Large intestine (tissue), 3 donors: Measurements from ENCODE around the gene COL23A1. TPM values are rescaled to one million over a fixed set of nuclear protein-coding genes. Genes with fewer than 3 reads are reported as not detected.
A peak's percentile ranks its signal among the peaks of the same experiment; 100 is the strongest.

Experiments used
- DNase-seq, 2 donors: peaks; one replicate each; pipeline versions ENCODE4 v3.0.0 to v3.0.0-alpha.2; 2013
- H3K27ac ChIP-seq: one replicate; pipeline ENCODE4 v1.5.1; 2013; ENCODE audit warnings: low read length
- H3K27me3 ChIP-seq: 2 replicates; pipeline ENCODE4 v1.6.1; 2013; ENCODE audit warnings: low read length; ENCODE audit not compliant: control insufficient read depth, insufficient read depth
- H3K36me3 ChIP-seq: 2 replicates; pipeline ENCODE4 v1.6.1; 2013; ENCODE audit warnings: low read length; ENCODE audit not compliant: control insufficient read depth, insufficient read depth
- H3K4me1 ChIP-seq: one replicate; pipeline ENCODE4 v1.6.1; 2013; ENCODE audit warnings: low read length; ENCODE audit not compliant: control insufficient read depth, insufficient read depth
- H3K4me3 ChIP-seq: one replicate; pipeline ENCODE4 v1.5.1; 2013; ENCODE audit warnings: low read length
- H3K9me3 ChIP-seq: one replicate; pipeline ENCODE4 v1.6.1; 2013; ENCODE audit warnings: mild to moderate bottlenecking, low read depth, low read length, moderate library complexity; ENCODE audit not compliant: control insufficient read depth
- WGBS: methylation state at CpG from one replicate; pipeline ENCODE4 v1.1.5; 2013; ENCODE audit warnings: low lambda C conversion rate; ENCODE audit not compliant: insufficient coverage; 5-methylcytosine and 5-hydroxymethylcytosine counted together
- polyA plus RNA-seq: library from polyadenylated mRNA; unstranded; fragments of 120-200 nt; gene quantifications from one replicate; pipeline ENCODE4 v1.2.1, GENCODE V29; 2013

The COL23A1 gene
- polyA plus RNA-seq, 1 donor = 8.9 TPM

DNA sequence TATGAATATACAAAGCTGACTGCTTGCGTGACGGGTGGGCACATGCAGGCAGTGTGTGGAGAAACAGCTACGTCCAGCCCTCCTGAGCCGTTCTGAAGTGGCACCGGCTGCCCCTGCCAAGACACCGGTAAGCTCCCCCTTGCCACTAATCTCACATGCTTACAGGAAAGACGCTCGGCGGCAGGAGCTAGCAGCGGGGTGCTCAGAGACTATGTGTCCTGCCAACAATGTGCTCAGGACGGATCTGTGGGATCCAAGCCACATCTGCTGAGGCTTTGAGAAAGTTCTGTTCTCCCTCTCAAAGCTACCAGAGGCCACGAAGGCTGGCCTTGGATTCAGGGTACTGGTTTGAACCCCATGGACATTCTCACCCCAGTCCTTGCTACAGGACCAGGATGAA is 200.4 kb downstream of the COL23A1 start:
- Histone ChIP-seq H3K4me3 (no peak overlapping the region), H3K4me1 (no peaks in the 10 kb centered on the region), H3K36me3 (no peaks in the 10 kb centered on the region), H3K27me3 (peaks cover 9% of the 10 kb centered on the region), H3K9me3 (no peaks in the 10 kb centered on the region), H3K27ac (no peak overlapping the region)
- no CpG with 5 or more reads among the region's 12 CpGs for WGBS
- DNase-seq = no peak

DNA sequence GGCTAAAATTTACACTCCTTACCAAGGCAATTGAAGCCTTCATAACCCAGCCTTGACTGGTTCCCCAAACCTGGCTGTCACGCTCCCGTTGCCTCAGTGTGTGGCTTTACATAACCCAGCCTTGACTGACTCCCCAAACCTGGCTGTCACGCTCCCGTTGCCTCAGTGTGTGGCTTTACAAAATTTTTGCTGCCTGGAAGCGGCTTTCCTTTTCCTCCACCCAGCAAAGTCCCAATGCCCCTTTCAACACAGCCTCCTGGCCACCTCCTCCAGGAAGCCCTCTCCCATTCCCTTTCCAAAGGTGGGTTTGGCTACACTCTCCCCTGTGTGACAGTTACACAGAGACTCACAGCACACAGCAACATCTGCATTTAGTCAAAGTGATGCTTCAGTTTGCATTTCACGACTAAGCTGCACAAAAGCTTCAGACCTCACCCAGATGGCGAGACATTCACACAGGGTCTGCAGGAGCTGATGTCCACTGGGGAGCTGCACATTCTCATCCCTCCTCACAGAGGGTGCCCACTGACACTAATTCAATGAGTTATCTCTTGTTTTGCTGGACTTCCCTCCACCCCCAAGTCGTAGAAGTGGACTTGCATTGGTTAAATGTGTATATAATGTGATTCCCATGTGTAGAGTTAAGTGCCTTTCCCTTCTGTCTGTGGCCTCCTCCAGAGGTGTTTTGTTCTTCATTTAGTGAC is 201.0 kb downstream of the COL23A1 start:
- peaks cover 15% of the 10 kb centered on the region for H3K27me3 ChIP-seq

DNA sequence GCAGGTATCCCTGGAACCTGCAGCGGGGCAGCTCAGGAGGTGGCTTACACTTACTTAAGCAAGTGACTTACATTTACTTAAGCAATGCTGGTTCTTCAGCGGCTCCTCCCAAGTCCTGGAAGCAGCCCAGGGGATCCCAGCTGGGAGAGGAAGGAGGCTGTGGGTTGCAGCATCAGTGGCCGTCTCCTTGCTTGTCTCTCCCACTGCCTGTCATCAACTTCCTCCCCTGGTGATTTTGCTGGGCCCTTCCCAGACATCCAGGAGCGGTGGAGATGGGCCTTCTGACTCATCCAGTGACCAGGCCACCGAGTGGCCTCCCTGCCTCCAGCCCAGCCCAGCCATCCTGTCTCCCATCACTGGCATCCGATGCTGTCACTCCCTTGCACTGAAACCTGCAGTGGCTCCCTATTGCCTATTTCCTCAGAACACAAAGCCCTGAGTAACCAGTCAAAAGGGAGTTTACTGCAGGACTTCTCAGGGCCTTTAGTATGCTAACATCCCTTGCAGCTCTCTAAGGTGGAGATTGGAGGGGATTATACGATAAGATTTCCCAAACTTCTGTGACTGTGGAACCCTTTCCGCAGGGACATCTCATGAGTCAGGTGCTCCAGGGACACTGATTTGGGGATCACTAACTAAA is 201.7 kb downstream of the COL23A1 start:
- H3K4me1 ChIP-seq = peaks cover 3% of the 10 kb centered on the region
- H3K4me3 ChIP-seq = no peak overlapping the region
- peaks cover 22% of the 10 kb centered on the region for H3K27me3 ChIP-seq
- no CpG with 5 or more reads among the region's 8 CpGs for WGBS
- DNase-seq = peak in 1 of 2 donors; percentile 9
- H3K27ac ChIP-seq = no peak overlapping the region
- no peaks in the 10 kb centered on the region for H3K9me3 ChIP-seq
- no peaks in the 10 kb centered on the region for H3K36me3 ChIP-seq

More for the DNA sequence above, 201.0 kb downstream of the COL23A1 start:
- Histone ChIP-seq H3K4me3 (no peak overlapping the region), H3K36me3 (no peaks in the 10 kb centered on the region), H3K4me1 (no peaks in the 10 kb centered on the region), H3K9me3 (no peaks in the 10 kb centered on the region), H3K27ac (no peak overlapping the region)
- no CpG with 5 or more reads among the region's 8 CpGs for WGBS
- DNase-seq = no peak

DNA sequence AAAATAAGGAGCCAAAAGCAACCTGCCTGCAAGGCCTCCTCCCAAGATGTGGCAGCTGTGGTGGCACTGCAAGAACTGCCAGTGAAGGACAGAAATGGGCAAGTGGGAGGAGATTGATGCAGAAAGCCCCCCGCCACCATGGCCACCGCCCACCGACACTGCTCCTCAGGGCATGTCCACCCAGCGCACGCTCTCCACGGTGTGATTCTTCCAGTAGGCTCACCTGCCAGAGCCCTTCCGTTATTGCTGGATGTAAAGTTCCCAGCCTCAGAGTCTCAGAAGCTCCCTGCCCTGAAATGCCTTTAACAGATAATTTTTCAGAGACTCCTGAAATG is 202.4 kb downstream of the COL23A1 start:
- H3K27ac ChIP-seq = no peak overlapping the region
- no CpG with 5 or more reads among the region's 7 CpGs for WGBS
- no peaks in the 10 kb centered on the region for H3K9me3 ChIP-seq
- no peak for DNase-seq
- peaks cover 25% of the 10 kb centered on the region for H3K27me3 ChIP-seq
- no peak overlapping the region for H3K4me3 ChIP-seq
- peaks cover 9% of the 10 kb centered on the region for H3K4me1 ChIP-seq
- H3K36me3 ChIP-seq = no peaks in the 10 kb centered on the region

DNA sequence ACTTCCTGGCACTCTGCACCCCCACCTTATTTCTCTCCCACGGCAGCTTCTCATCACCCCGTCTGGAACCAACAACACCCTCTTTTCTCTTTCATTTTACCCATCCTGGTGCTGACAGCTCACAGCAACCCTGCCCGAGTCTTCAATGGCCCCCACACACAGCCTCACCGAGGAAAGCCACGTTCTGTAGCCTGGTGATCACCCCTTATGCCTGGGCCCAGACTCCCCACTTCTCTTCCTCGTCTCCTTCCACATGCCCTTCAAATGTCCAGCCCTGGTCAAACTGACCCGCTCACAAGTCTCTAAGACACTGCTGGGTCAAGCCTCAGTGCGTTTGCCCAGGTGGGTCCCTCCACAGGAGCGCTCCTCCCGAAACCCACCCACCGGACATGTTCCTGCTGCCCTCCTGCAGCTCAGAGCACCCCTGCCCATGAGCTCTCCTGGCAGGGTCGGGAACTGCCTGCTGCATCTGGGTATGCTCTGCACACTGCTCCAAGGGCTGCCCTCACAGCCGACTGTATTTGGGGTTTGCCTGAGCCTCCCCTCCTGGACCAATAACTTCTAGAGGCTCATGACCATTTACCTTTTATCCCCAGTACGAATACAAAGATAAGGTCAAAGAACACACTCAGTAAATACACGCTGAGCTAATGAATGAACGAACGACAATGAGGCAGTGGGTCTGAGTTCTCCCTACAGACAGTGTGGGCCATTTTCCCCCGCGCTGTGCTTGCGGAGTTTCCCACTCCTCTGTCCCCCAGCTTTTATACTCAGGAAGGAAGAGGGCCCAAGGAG is 202.9 kb downstream of the COL23A1 start:
- no peaks in the 10 kb centered on the region for H3K36me3 ChIP-seq
- H3K4me1 ChIP-seq = peaks cover 9% of the 10 kb centered on the region
- 100% methylated on average over 2 of the region's 20 CpGs for WGBS
- H3K27ac ChIP-seq = no peak overlapping the region
- H3K27me3 ChIP-seq = peaks cover 25% of the 10 kb centered on the region
- no peaks in the 10 kb centered on the region for H3K9me3 ChIP-seq
- DNase-seq = no peak
- H3K4me3 ChIP-seq = no peak overlapping the region

DNA sequence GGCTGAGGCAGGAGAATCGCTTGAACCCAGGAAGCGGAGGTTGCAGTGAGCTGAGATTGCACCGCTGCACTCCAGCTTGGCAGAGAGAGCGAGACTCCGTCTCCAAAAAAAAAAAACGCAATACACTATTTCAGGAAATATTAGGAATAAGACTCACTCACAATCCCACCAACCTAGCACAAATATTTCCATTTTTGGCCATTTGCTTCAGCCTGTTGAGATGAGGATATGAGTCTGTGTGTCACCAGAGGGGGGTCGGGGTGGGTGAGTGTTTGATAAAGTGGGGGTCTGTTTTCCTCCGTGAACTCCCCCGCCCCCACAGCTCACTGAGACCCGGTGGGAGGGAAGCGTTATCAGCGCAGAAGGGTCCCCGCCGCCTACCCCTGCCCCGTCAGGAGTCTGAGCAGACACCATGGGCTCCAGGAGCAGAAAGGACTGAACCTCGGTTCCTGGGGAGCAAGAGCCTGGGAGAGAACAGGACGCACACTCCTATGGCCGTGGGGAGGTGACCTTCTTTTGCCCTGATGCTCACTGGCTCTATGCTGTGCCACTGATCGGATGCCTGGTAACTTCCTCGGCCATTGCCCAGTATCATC is 203.8 kb downstream of the COL23A1 start:
- no peaks in the 10 kb centered on the region for H3K9me3 ChIP-seq
- H3K27ac ChIP-seq = no peak overlapping the region
- no peaks in the 10 kb centered on the region for H3K36me3 ChIP-seq
- peaks cover 9% of the 10 kb centered on the region for H3K4me1 ChIP-seq
- H3K27me3 ChIP-seq = peaks cover 25% of the 10 kb centered on the region
- WGBS = no CpG with 5 or more reads among the region's 20 CpGs
- DNase-seq = no peak
- H3K4me3 ChIP-seq = no peak overlapping the region

DNA sequence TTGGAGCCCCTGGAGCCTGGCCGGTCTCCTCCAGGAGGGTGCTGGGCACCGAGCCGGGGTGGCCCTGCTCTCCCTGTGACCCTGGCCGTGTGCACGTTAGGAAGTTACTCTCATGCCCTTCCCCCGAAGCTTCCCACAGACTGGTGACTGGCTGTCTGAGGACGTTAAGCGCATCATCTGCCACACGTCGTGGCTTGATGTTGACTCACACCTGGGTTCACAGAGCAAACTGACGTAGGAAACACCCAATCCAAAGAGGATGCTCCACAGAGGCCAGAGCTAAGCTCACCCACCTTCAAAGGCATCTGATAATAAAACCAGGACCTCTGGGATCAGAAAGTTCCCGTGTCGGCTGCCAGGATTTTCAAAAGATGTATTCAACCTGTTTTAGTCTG is 204.7 kb downstream of the COL23A1 start:
- WGBS = no CpG with 5 or more reads among the region's 13 CpGs
- Histone ChIP-seq H3K27me3 (peaks cover 25% of the 10 kb centered on the region), H3K9me3 (no peaks in the 10 kb centered on the region), H3K36me3 (no peaks in the 10 kb centered on the region), H3K27ac (peak overlapping the region; percentile 40), H3K4me1 (peaks cover 9% of the 10 kb centered on the region), H3K4me3 (no peak overlapping the region)
- no peak for DNase-seq

DNA sequence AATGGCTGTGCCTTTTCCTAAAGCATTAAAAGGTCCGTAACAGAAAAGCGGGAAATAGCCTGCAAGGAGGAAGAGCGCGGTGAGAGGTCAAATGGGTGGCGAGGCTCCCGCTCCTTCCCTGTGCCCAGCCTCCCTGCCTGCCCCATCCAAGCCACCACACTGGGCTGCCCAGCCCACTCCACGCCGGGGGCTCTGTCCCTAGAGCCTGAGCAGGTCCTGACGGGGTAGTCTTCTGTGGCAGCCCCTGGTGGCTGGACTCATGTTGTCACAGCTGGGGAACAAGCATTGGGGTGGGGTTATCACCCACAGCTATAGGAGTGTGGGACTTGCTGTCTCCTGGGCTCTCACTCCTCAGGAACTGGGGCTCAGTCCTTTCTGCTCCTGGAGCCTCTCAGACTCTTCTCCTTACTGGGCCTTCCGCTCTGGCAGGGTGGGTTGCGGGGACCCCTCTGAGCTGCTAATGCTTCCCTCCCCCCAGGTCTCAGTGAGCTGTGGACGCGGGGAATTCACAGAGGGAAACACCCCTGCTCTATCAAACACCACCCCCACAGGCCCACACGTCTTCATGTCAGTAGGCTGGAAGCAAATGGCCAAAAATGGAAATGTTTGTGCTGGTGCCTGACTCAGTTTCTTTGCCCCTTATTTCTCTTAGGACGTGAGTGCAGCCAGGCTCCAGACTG is 205.2 kb downstream of the COL23A1 start:
- DNase-seq = no peak
- peak overlapping the region; percentile 40 for H3K27ac ChIP-seq
- H3K9me3 ChIP-seq = no peaks in the 10 kb centered on the region
- WGBS = 100% methylated on average over 1 of the region's 15 CpGs
- H3K36me3 ChIP-seq = no peaks in the 10 kb centered on the region
- peaks cover 9% of the 10 kb centered on the region for H3K4me1 ChIP-seq
- H3K4me3 ChIP-seq = no peak overlapping the region
- peaks cover 25% of the 10 kb centered on the region for H3K27me3 ChIP-seq

DNA sequence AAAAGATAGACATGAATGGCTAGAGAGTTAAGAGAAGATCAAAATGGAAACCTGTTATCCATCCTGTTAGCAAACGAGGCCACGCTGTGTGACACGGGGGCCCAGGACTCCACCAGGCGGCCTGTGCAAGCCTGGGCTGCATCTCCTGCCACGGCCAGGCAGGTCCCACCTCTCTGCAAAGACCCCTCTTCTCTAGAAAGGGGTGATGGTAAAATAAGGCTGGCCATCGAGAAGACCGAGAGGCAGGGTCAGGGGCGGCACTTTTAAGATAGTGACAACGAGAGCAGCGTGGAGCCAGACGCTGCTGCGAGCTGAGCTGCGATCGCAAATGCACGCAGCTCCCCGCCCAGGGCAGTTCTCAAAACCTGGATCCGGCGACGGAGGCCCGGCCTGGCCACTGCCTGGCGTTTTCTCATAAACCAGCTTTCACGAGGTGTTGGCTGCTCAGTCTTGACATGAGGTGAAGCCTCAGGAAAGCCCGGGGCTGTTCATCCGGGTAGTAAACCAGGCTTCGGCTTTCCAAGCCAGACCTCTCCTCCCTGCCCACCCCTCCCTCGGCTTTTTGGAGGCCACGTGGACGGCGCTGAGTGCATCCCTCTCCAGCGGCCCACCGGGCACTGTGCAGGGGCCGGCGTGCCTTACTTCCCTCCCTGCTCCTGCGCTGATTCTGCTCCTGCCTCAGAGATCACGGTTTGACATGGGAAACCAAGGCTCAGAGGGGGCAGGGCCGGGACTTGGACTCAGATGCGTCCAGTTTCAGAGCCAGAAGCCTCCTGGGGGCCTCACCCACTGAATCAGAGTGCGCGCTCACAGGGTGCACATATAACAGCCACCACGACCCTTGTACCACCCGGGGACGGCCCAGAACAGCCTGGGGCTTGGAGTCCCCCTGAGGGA is 206.0 kb downstream of the COL23A1 start:
- Histone ChIP-seq H3K27ac (peak overlapping the region; percentile 40), H3K4me1 (peaks cover 9% of the 10 kb centered on the region), H3K4me3 (no peak overlapping the region), H3K9me3 (no peaks in the 10 kb centered on the region), H3K36me3 (no peaks in the 10 kb centered on the region), H3K27me3 (peaks cover 25% of the 10 kb centered on the region)
- WGBS = no CpG with 5 or more reads among the region's 42 CpGs
- no peak for DNase-seq
